DND-41 (cell line): ENCODE measurements around the gene RPS23.

Experiments used
- ATAC-seq: fragments of 200-7000 bp; cut with Tn5 transposase; 3 replicates; pipeline ENCODE4 v1.9.1; 2021; ENCODE audit warnings: low read depth; ENCODE audit not compliant: insufficient read depth
- DNase-seq: peaks from one replicate; pipeline ENCODE4 v3.0.0-alpha.2; 2020
- H2AFZ ChIP-seq: 2 replicates; pipeline ENCODE4 v1.6.0; 2012; ENCODE audit warnings: low read depth, low read length
- H3K27ac ChIP-seq: 2 replicates; pipeline ENCODE4 v1.5.1; 2012; ENCODE audit warnings: low read length, inconsistent platforms
- H3K27me3 ChIP-seq: fragments of 200-600 bp; sonication (generic); 2 replicates; pipeline ENCODE4 v1.6.0; 2012; ENCODE audit warnings: low read length, mild to moderate bottlenecking, inconsistent platforms; ENCODE audit not compliant: insufficient read depth, poor library complexity
- H3K36me3 ChIP-seq: 2 replicates; pipeline ENCODE4 v1.5.1; 2012; ENCODE audit warnings: low read length, inconsistent platforms; ENCODE audit not compliant: insufficient read depth
- H3K4me1 ChIP-seq: 2 replicates; pipeline ENCODE4 v1.5.1; 2012; ENCODE audit warnings: mild to moderate bottlenecking, low read length; ENCODE audit not compliant: insufficient read depth
- H3K4me2 ChIP-seq: 2 replicates; pipeline ENCODE4 v1.6.0; 2012; ENCODE audit warnings: mild to moderate bottlenecking, moderate library complexity, low read length, inconsistent platforms; ENCODE audit not compliant: insufficient read depth
- H3K4me3 ChIP-seq, 2 experiments: fragments of 200-600 bp in 1 of 2; shearing (Covaris generic) in 1 of 2; 2 replicates each; pipeline ENCODE4 v1.5.1; 2012 to 2016; ENCODE audit warnings: inconsistent platforms in 2 of 2, low read length in 2 of 2, mild to moderate bottlenecking in 2 of 2, low read depth in 1 of 2, moderate library complexity in 1 of 2
- H3K79me2 ChIP-seq: 2 replicates; pipeline ENCODE4 v1.6.0; 2012; ENCODE audit warnings: low read length, inconsistent platforms; ENCODE audit not compliant: insufficient read depth
- H3K9ac ChIP-seq: 2 replicates; pipeline ENCODE4 v1.6.0; 2012; ENCODE audit warnings: low read depth, mild to moderate bottlenecking, inconsistent platforms, low read length, moderate library complexity
- H3K9me3 ChIP-seq: 2 replicates; pipeline ENCODE4 v1.5.1; 2012; ENCODE audit warnings: low read length, moderate library complexity, mild to moderate bottlenecking, inconsistent platforms; ENCODE audit not compliant: insufficient read depth, severe bottlenecking
- H4K20me1 ChIP-seq: 2 replicates; pipeline ENCODE4 v1.6.0; 2012; ENCODE audit warnings: low read length; ENCODE audit not compliant: insufficient read depth
- CTCF ChIP-seq: IDR thresholded peaks from 2 replicates; pipeline ENCODE4 v1.5.1; 2012; ENCODE audit warnings: borderline replicate concordance, low read length, moderate library complexity, mild to moderate bottlenecking; ENCODE audit not compliant: poor library complexity, severe bottlenecking; ENCODE audit errors: extremely low read depth
- EZH2 ChIP-seq: IDR thresholded peaks from 3 replicates; pipeline ENCODE4 v1.6.1; 2012; ENCODE audit warnings: borderline replicate concordance, low read depth, mild to moderate bottlenecking, moderate library complexity, low read length, inconsistent platforms; ENCODE audit not compliant: severe bottlenecking

The RPS23 gene

GRCh38 chr5:82306151-82306550, 28.0 kb upstream of the RPS23 start:
- no peaks in the 10 kb centered on the region for H3K79me2 ChIP-seq
- peaks cover 12% of the 10 kb centered on the region; the same call in 1 of the 2 replicates for H3K4me1 ChIP-seq
- no peaks in the 10 kb centered on the region for H3K27me3 ChIP-seq
- DNase-seq (no peak), ATAC-seq (no peak)
- no peak overlapping the region for H2AFZ ChIP-seq
- H3K4me2 ChIP-seq, result no peak overlapping the region
- peaks cover 2% of the 10 kb centered on the region; the same call in 1 of the 2 replicates for H3K36me3 ChIP-seq
- no peak overlapping the region for H3K4me3 ChIP-seq
- TF ChIP-seq CTCF (no peak), EZH2 (no peak)
- no peak overlapping the region for H3K9ac ChIP-seq
- H3K9me3 ChIP-seq, result no peaks in the 10 kb centered on the region
- H3K27ac ChIP-seq, result no peak overlapping the region
- no peaks in the 10 kb centered on the region for H4K20me1 ChIP-seq

GRCh38 chr5:82301190-82301589, 23.0 kb upstream of the RPS23 start:
- no peak overlapping the region for H3K27ac ChIP-seq
- H3K4me2 ChIP-seq, result no peak overlapping the region
- no peaks in the 10 kb centered on the region for H3K9me3 ChIP-seq
- H3K4me1 ChIP-seq, result no peaks in the 10 kb centered on the region
- H4K20me1 ChIP-seq, result no peaks in the 10 kb centered on the region
- no peak for ATAC-seq
- no peak overlapping the region for H3K9ac ChIP-seq
- no peak for DNase-seq
- 0 out of 2 replicates have a peak, but pooled peaks cover 2% of the 10 kb centered on the region for H3K36me3 ChIP-seq
- no peak overlapping the region for H3K4me3 ChIP-seq
- H2AFZ ChIP-seq, result no peak overlapping the region
- H3K27me3 ChIP-seq, result no peaks in the 10 kb centered on the region
- H3K79me2 ChIP-seq, result no peaks in the 10 kb centered on the region
- TF ChIP-seq CTCF (no peak), EZH2 (no peak)

- Histone ChIP-seq H3K4me1 (no peaks in the 10 kb centered on the region), H3K27ac (no peak overlapping the region), H3K36me3 (no peaks in the 10 kb centered on the region), H3K4me3 (no peak overlapping the region), H3K9ac (no peak overlapping the region), H3K27me3 (no peaks in the 10 kb centered on the region), H3K9me3 (no peaks in the 10 kb centered on the region), H3K4me2 (no peak overlapping the region), H2AFZ (no peak overlapping the region), H4K20me1 (no peaks in the 10 kb centered on the region), H3K79me2 (no peaks in the 10 kb centered on the region)
- no peak for TF ChIP-seq EZH2
- TF ChIP-seq CTCF, result no peak
- no peak for ATAC-seq
- no peak for DNase-seq
Measured at GRCh38 chr5:82298668-82299067, 20.5 kb upstream of the RPS23 start.

- no peak for DNase-seq
- ATAC-seq, result no peak
- no peak for TF ChIP-seq CTCF
- no peak for TF ChIP-seq EZH2
Measured at GRCh38 chr5:82297711-82298110, 19.6 kb upstream of the RPS23 start.

More at GRCh38 chr5:82297711-82298110, 19.6 kb upstream of the RPS23 start:
- Histone ChIP-seq H3K4me1 (no peaks in the 10 kb centered on the region), H3K4me3 (no peak overlapping the region), H3K9ac (no peak overlapping the region), H2AFZ (no peak overlapping the region), H3K79me2 (no peaks in the 10 kb centered on the region), H4K20me1 (no peaks in the 10 kb centered on the region), H3K27ac (no peak overlapping the region), H3K36me3 (no peaks in the 10 kb centered on the region), H3K27me3 (no peaks in the 10 kb centered on the region), H3K4me2 (no peak overlapping the region), H3K9me3 (no peaks in the 10 kb centered on the region)
